BLaER1 treated with 17β-estradiol and CSF1 and Interleukin-3, amounts not matched to agents 10 nM and 100 nM (cell line): ENCODE measurements around the gene NCAM2.

ENCODE experiments used
- H3K27ac ChIP-seq, 11 experiments: shearing (Covaris generic); formaldehyde crosslinking; 2 replicates each; pipeline ENCODE4 v1.8.1; 2022
- H3K27me3 ChIP-seq, 11 experiments: shearing (Covaris generic); formaldehyde crosslinking; 2 replicates each; pipeline ENCODE4 v1.8.1; 2022
- H3K36me3 ChIP-seq, 11 experiments: shearing (Covaris generic); formaldehyde crosslinking; 2 replicates each; pipeline ENCODE4 v1.8.1; 2022
- H3K4me1 ChIP-seq, 10 experiments: shearing (Covaris generic); formaldehyde crosslinking; 2 replicates each; pipeline ENCODE4 v1.8.1; 2022
- H3K4me2 ChIP-seq, 11 experiments: shearing (Covaris generic); formaldehyde crosslinking; 2 replicates each; pipeline ENCODE4 v1.8.1; 2022
- H3K4me3 ChIP-seq, 10 experiments: shearing (Covaris generic); formaldehyde crosslinking; 2 replicates each; pipeline ENCODE4 v1.8.1; 2022
- H3K9ac ChIP-seq, 11 experiments: shearing (Covaris generic); formaldehyde crosslinking; 2 replicates each; pipeline ENCODE4 v1.8.1; 2022
- H3K9me3 ChIP-seq, 11 experiments: shearing (Covaris generic); formaldehyde crosslinking; replicated peaks in 1 of 11; 2 replicates each; pipeline ENCODE4 v1.8.1; 2022
- H4K20me1 ChIP-seq, 11 experiments: shearing (Covaris generic); formaldehyde crosslinking; 2 replicates each; pipeline ENCODE4 v1.8.1; 2022
- Cebpa-rat ChIP-seq, 11 experiments: shearing (Covaris generic); IDR thresholded peaks; 2 replicates each; pipeline ENCODE4 v1.8.1; 2022

Gene NCAM2

GRCh38 chr21:20997311-20997635 lies 936 bp upstream of the NCAM2 start:
- Histone ChIP-seq H3K36me3 (no peaks in the 10 kb centered on the region), H3K4me1 (peaks cover 0 to 8% (median 0%) of the 10 kb centered on the region in 10 experiments; a peak in 3 of 20 replicates), H3K4me3 (0 out of 20 replicates have a peak overlapping the region, but pooled peaks of 1 of the 10 experiments have one; percentile 71), H3K9ac (no peak overlapping the region), H3K27me3 (peaks cover 0 to 19% (median 3%) of the 10 kb centered on the region in 11 experiments; a peak in 7 of 22 replicates), H4K20me1 (no peaks in the 10 kb centered on the region; a peak in 1 of 22 replicates), H3K27ac (no peak overlapping the region), H3K9me3 (peaks cover 0 to 15% (median 11%) of the 10 kb centered on the region in 11 experiments; a peak in 12 of 22 replicates), H3K4me2 (0 out of 22 replicates have a peak overlapping the region, but pooled peaks of 1 of the 11 experiments have one; percentile 56)
- TF ChIP-seq Cebpa-rat (IDR thresholded peaks at IDR 0.05), result no peak

- TF ChIP-seq Cebpa-rat (IDR thresholded peaks at IDR 0.05), result no peak
- Histone ChIP-seq H3K4me3 (peak overlapping the region; percentile 52 to 71 (median 62)), H3K27me3 (peaks cover 0 to 19% (median 3%) of the 10 kb centered on the region in 11 experiments; a peak in 7 of 22 replicates), H3K36me3 (no peaks in the 10 kb centered on the region), H3K9me3 (peaks cover 0 to 15% (median 11%) of the 10 kb centered on the region in 11 experiments; a peak in 12 of 22 replicates), H3K9ac (peak overlapping the region in 10 of 11 experiments; percentile 33 to 72 (median 50); a peak in 15 of 22 replicates), H3K4me2 (peak overlapping the region; percentile 66 to 82 (median 73)), H3K4me1 (peaks cover 0 to 8% (median 0%) of the 10 kb centered on the region in 10 experiments; a peak in 3 of 20 replicates), H3K27ac (no peak overlapping the region), H4K20me1 (no peaks in the 10 kb centered on the region; a peak in 1 of 22 replicates)
Measured at GRCh38 chr21:20998456-20998789, 214 bp downstream of the NCAM2 start.

- Histone ChIP-seq H3K9ac (peak overlapping the region in 5 of 11 experiments; percentile 43 to 72 (median 50); a peak in 5 of 22 replicates), H3K9me3 (peaks cover 0 to 15% (median 11%) of the 10 kb centered on the region in 11 experiments; a peak in 12 of 22 replicates), H3K27me3 (peaks cover 0 to 19% (median 3%) of the 10 kb centered on the region in 11 experiments; a peak in 7 of 22 replicates), H4K20me1 (no peaks in the 10 kb centered on the region; a peak in 1 of 22 replicates), H3K4me2 (peak overlapping the region; percentile 66 to 82 (median 73)), H3K4me1 (peaks cover 0 to 8% (median 0%) of the 10 kb centered on the region in 10 experiments; a peak in 3 of 20 replicates), H3K4me3 (peak overlapping the region; percentile 52 to 71 (median 62)), H3K27ac (no peak overlapping the region), H3K36me3 (no peaks in the 10 kb centered on the region)
- TF ChIP-seq Cebpa-rat (IDR thresholded peaks at IDR 0.05), result no peak
Measured at GRCh38 chr21:20998886-20999285, 677 bp downstream of the NCAM2 start.

GRCh38 chr21:20999659-21000058 lies 1.4 kb downstream of the NCAM2 start:
- no peaks in the 10 kb centered on the region for H3K36me3 ChIP-seq
- no peak for TF ChIP-seq Cebpa-rat (IDR thresholded peaks at IDR 0.05)
- no peak overlapping the region for H3K27ac ChIP-seq
- peaks cover 0 to 8% (median 0%) of the 10 kb centered on the region in 10 experiments; a peak in 3 of 20 replicates for H3K4me1 ChIP-seq
- no peak overlapping the region for H3K9ac ChIP-seq
- peaks cover 0 to 15% (median 11%) of the 10 kb centered on the region in 11 experiments; a peak in 12 of 22 replicates for H3K9me3 ChIP-seq
- H3K4me2 ChIP-seq, result no peak overlapping the region
- H3K27me3 ChIP-seq, result peaks cover 0 to 19% (median 3%) of the 10 kb centered on the region in 11 experiments; a peak in 7 of 22 replicates
- no peaks in the 10 kb centered on the region; a peak in 1 of 22 replicates for H4K20me1 ChIP-seq
- H3K4me3 ChIP-seq, result no peak overlapping the region

DNA sequence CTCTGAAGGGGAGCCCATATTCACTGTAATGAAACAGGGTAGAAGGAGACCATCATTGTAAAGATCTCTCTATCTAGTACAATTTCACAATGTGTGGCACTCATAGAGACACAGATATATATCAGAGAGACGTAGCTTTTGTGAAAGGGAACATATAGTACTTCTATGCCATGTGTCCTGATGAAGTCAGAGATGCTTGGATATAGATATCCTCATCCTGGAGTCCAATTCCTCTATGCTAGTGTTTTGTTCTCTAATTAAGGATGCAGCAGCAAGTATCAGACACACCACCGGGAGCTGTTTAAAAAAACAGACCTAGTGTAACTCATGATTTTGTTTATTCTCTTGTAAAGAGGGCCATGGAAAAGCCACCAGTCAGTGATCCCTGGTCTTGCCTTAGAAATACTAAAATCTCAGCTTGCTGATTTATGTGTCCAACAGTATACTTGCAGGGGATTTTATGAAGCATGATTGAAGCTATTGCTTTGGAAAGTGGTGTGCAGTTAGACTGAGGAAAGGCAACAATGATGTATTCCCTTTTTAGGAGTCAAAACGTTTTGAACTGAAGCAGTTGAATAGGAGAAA lies 2.5 kb downstream of the NCAM2 start:
- H3K36me3 ChIP-seq, result no peaks in the 10 kb centered on the region
- no peaks in the 10 kb centered on the region; a peak in 1 of 22 replicates for H4K20me1 ChIP-seq
- peaks cover 0 to 15% (median 11%) of the 10 kb centered on the region in 11 experiments; a peak in 12 of 22 replicates for H3K9me3 ChIP-seq
- peaks cover 0 to 19% (median 3%) of the 10 kb centered on the region in 11 experiments; a peak in 7 of 22 replicates for H3K27me3 ChIP-seq
- H3K4me1 ChIP-seq, result peaks cover 0 to 8% (median 0%) of the 10 kb centered on the region in 10 experiments; a peak in 3 of 20 replicates
- H3K4me2 ChIP-seq, result no peak overlapping the region
- H3K27ac ChIP-seq, result no peak overlapping the region
- no peak for TF ChIP-seq Cebpa-rat (IDR thresholded peaks at IDR 0.05)
- no peak overlapping the region for H3K9ac ChIP-seq
- no peak overlapping the region for H3K4me3 ChIP-seq

DNA sequence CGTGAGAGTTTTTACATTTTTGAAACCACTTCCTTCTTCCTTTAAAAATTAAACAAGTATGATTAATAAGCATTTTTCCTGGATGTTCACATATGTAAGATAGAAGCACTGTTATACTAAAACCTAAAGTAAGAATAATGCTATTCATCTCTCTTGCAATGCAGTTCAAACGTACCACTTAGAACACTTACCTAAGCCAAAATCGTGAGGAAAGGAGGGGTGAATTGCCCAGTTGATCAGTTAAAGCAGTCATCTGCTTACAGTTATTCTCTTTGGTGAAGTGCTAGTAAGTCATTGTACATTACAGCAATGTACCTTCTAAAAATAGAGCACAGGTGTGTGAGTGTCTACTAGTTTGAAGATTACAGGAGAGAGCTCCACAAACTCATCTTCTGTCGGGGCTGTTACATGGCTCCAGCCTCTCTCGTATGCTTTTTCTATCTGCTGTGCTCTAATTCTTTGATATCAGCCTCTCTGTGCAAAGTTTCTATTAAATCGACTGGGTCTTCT lies 3.4 kb downstream of the NCAM2 start:
- Histone ChIP-seq H3K4me2 (peak overlapping the region in 2 of 11 experiments; percentile 4 to 35; a peak in 1 of 22 replicates), H3K4me3 (no peak overlapping the region), H4K20me1 (no peaks in the 10 kb centered on the region; a peak in 1 of 22 replicates), H3K27me3 (peaks cover 0 to 19% (median 3%) of the 10 kb centered on the region in 11 experiments; a peak in 7 of 22 replicates), H3K9me3 (peaks cover 0 to 14% (median 11%) of the 10 kb centered on the region in 11 experiments; a peak in 12 of 22 replicates), H3K27ac (no peak overlapping the region), H3K36me3 (no peaks in the 10 kb centered on the region), H3K4me1 (peaks cover 0 to 8% (median 0%) of the 10 kb centered on the region in 10 experiments; a peak in 3 of 20 replicates), H3K9ac (no peak overlapping the region)
- TF ChIP-seq Cebpa-rat (IDR thresholded peaks at IDR 0.05), result no peak

- Histone ChIP-seq H3K9ac (no peak overlapping the region), H3K4me3 (no peak overlapping the region), H3K9me3 (peaks cover 0 to 9% (median 8%) of the 10 kb centered on the region in 11 experiments; a peak in 12 of 22 replicates), H3K36me3 (no peaks in the 10 kb centered on the region), H3K27me3 (peaks cover 0 to 16% (median 3%) of the 10 kb centered on the region in 11 experiments; a peak in 7 of 22 replicates), H4K20me1 (no peaks in the 10 kb centered on the region; a peak in 1 of 22 replicates), H3K4me2 (no peak overlapping the region), H3K4me1 (peaks cover 0 to 8% (median 0%) of the 10 kb centered on the region in 10 experiments; a peak in 3 of 20 replicates), H3K27ac (no peak overlapping the region)
- no peak for TF ChIP-seq Cebpa-rat (IDR thresholded peaks at IDR 0.05)
Measured at GRCh38 chr21:21002153-21002552, 3.9 kb downstream of the NCAM2 start.

GRCh38 chr21:21003701-21004100 lies 5.5 kb downstream of the NCAM2 start:
- H4K20me1 ChIP-seq, result no peaks in the 10 kb centered on the region
- H3K27ac ChIP-seq, result no peak overlapping the region
- no peak overlapping the region for H3K4me3 ChIP-seq
- H3K9ac ChIP-seq, result no peak overlapping the region
- peaks cover 0 to 8% (median 0%) of the 10 kb centered on the region in 10 experiments; a peak in 3 of 20 replicates for H3K4me1 ChIP-seq
- no peaks in the 10 kb centered on the region for H3K9me3 ChIP-seq
- no peak for TF ChIP-seq Cebpa-rat (IDR thresholded peaks at IDR 0.05)
- H3K36me3 ChIP-seq, result no peaks in the 10 kb centered on the region
- no peak overlapping the region for H3K4me2 ChIP-seq
- peaks cover 0 to 5% (median 0%) of the 10 kb centered on the region in 11 experiments; a peak in 6 of 22 replicates for H3K27me3 ChIP-seq

- no peak overlapping the region for H3K27ac ChIP-seq
- H3K36me3 ChIP-seq, result no peaks in the 10 kb centered on the region
- no peak overlapping the region for H3K9ac ChIP-seq
- H3K4me2 ChIP-seq, result no peak overlapping the region
- no peaks in the 10 kb centered on the region for H3K4me1 ChIP-seq
- H3K27me3 ChIP-seq, result no peaks in the 10 kb centered on the region
- H3K4me3 ChIP-seq, result no peak overlapping the region
- H3K9me3 ChIP-seq, result no peaks in the 10 kb centered on the region
- no peak for TF ChIP-seq Cebpa-rat (IDR thresholded peaks at IDR 0.05)
- no peaks in the 10 kb centered on the region for H4K20me1 ChIP-seq
Measured at GRCh38 chr21:21007606-21008005, 9.4 kb downstream of the NCAM2 start.
